Measurements from ENCODE around the gene KCTD12. TPM values are rescaled to one million over a fixed set of nuclear protein-coding genes. Genes with fewer than 3 reads are reported as not detected.

KCTD12 gene
- total RNA-seq, 1 experiment from 2014 or later, result 18.5 TPM

GRCh38 chr13:76887076-76887563 lies 915 bp upstream of the KCTD12 start:
- DNase-seq (ENCODE audit: low read depth), result no peak

- no peak for DNase-seq (ENCODE audit: low read depth)
Measured at GRCh38 chr13:76886005-76886291, 257 bp downstream of the KCTD12 start.

- DNase-seq (ENCODE audit: low read depth), result peak; percentile 58
Measured at GRCh38 chr13:76885203-76886004, 801 bp downstream of the KCTD12 start.

DNA sequence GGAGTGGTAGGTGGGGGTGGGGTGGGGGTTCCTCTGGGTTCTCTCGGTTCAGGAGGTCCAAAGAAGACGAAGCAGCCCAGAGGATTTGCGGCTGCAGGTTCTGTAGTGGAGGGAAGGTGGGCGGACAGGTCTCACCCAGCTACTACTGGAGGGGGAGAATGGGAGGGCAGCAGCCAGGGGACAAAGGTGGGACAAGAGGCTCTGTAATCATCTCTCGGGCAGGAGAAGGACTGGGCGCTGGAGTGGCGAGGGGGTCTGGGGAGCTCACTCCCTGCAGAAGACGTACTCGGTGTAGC lies 1.4 kb downstream of the KCTD12 start:
- no peak for DNase-seq (ENCODE audit: low read depth)

DNA sequence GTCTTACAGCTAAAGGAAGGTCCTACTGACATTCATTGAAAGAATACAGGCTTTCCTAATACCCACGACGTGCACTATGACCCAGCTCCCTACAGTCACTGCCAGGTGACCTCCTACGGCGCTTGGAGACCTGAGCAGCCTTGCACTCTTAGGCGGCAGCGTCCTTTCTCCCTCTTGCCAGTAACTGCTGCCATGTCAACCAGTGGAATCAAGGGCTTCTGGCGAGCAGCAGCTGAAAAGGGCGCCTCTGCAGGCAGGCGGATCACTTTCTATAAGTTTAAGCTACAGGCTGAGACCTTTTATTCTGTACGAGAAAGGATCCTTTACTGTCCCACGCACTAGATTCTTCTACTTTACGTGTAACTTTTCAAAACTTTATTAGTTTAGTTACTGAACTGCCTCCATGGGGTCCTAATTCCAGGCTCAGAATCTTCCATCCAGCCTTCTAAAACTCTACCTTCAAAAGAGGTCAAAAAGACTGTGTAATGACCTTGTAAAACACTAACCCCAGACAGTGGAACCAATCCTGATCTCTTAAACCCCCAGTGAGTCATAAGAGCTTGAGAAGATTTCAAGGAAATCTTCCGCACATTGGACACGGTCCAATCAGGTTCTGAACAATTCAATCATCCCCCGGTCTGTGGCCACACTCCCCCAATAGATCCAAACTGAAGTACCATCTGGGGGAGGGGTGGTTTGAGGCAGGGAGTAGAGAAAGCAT lies 1.9 kb downstream of the KCTD12 start:
- peak; percentile 42 for DNase-seq (ENCODE audit: low read depth)

DNA sequence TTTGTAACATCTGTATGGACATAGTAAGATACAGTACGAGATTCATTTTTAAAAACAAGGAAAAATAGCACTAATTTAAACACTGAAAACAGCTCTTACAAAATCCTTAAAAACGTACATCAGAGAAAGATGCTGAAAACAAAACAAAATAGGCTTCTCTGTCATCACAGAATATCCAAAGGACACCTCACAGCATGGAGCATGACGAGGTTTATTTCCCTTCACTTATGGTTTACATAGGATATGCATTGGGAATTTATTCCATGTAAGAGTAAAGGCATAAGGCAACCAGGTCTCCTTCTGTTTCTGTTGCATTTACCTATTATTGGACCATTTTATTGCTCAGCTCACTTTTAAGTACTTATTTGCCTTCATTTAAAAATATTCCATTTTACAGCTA lies 3.0 kb downstream of the KCTD12 start:
- DNase-seq (ENCODE audit: low read depth), result no peak

DNA sequence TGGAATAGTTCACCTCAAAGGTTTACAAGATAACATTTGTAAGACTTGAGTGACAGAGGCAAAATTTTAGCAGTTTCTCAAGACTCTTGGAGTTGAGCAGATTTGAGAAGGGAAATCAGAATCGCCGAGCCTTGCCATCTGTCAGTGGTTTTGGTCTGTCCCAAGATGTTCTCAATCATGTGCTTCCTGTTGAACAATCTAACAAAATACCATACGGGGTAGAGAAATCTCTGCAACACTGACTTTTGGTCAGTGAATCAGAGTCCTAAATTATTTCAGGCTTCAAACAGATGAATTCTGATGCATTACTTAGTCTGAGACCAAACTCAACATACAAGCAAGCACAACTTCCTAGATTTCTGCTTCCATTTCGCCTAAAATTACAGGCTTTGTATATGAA lies 3.8 kb downstream of the KCTD12 start:
- DNase-seq (ENCODE audit: low read depth), result peak; percentile 71

DNA sequence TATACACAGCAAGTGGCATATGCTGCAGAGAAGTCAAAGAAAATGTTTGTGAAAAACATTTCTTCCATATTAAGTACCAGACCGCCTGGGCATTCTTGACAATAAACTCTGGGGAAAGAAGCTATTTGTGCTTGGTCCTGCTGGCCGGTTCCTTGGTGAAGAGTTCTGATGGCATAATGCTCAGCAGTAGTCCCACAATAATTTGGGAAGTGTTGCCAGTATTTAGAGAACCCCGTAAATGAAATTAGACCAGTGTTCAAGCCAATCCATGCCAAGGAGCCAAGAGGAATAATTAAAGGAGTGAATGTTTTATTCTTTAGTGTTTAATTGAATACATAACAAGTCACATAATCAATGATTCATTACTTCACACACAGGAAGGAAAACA lies 6.3 kb downstream of the KCTD12 start:
- no peak for DNase-seq (ENCODE audit: low read depth)

DNA sequence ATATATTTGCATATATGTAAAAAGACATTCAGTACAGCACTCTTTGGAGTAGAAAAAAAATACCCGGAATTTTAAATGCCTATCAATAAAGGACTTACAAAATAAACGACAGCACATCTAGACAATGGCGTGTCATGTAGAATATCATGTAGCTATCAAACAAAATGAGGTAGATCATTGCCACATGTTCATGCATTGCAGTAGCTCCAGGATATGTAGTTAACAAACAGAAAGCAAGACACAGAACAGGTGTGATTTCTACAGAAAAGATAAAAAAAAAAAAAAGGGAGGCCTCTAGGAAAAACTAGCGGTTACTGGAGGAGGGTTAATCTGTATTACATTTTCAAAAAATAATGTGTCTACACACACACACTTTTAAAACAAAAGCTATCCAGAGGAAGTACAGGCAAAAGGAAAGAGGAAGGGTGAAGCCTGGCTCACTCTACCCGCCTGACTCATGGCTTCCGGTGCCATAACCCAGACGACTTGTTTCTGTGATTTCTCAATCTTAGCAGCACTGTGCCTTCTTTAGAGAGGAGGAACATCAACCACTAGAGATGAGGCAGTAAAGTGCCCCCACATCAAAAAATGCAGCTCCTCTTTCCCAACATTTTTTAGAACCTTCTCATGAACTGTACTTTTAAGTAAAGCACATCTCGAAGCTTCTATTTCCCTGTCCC lies 6.9 kb downstream of the KCTD12 start:
- peak; percentile 82 for DNase-seq (ENCODE audit: low read depth)

- DNase-seq (ENCODE audit: low read depth), result no peak
Measured at GRCh38 chr13:76878043-76878442, 8.2 kb downstream of the KCTD12 start.

DNA sequence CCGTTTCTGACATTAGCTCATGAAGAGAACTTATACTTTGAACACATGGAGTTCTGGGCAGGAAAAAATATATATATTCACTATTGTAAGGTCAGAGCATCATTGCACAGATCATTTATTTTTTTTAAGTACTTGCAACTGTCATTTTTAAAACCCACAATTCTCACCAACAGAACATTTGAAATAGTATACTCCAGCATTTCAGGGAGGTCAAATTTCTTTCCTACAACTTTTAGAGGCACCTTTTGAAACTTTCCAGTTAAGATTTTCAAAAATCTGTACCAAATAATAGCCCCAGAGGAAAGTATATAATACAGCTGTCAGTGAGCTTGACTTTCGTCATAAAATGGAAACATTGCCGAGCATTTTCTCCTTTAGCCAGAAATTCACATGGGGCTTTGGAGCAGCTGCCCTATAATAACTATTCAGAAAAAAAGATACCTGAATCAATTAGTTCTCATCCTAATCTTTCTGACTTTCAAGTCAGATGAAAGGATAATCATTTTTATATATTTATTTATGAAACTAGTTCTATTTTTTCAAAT lies 10.9 kb downstream of the KCTD12 start:
- DNase-seq (ENCODE audit: low read depth), result no peak

DNA sequence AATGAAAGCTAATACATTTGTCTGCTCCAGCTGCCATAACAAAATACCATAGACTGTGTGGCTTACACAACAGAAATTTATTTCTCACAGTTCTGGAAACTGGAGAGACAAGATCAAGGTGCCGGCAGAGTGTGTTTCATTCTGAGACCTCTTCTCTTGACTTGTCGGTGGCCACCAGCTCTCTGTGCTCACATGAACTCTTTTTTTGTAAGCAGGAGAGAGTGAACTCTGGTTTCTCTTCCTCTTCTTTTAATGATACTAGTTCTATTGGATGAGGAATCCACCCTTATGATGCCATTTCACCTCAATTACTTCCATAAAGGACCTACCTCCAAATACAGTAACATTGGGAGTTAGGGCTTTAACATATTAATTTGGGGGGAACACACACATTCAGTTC lies 11.7 kb downstream of the KCTD12 start:
- no peak for DNase-seq (ENCODE audit: low read depth)

DNA sequence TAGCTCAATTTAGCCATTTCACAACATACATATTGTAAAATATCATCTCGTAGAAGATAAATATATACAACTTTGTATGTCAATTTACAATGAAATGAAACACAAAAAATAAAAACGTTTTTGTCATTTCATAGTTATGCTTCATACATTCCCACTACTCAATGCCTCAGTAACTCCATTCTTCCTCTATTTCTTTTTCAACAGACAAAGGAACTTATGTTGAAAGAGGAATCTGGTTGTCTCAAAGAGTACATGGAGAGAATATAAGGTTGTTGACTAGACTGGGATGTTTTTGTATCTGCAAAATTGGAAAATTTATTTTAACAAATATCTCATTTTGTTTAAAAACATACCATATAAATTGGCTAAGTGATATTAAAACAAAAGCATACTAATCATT lies 12.8 kb downstream of the KCTD12 start:
- DNase-seq (ENCODE audit: low read depth), result no peak

DNA sequence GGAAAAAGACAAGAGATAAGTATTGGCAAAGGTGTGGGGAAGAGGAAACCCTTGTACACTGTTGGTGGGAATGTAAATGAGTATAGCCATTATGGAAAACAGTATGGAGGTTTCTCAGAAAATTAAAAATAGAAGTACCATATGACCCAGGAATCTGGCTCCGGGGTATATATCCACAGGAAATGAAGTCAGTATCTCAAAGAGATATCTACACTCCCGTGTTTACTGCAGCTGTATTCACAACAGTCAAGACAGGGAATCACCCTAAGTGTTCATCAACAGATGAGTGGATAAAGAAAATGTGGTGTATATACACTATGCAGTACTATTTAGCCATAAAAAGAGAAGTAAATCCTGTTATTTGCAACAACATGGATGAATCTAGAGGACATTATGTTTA lies 13.5 kb downstream of the KCTD12 start:
- DNase-seq (ENCODE audit: low read depth), result peak; percentile 35

DNA sequence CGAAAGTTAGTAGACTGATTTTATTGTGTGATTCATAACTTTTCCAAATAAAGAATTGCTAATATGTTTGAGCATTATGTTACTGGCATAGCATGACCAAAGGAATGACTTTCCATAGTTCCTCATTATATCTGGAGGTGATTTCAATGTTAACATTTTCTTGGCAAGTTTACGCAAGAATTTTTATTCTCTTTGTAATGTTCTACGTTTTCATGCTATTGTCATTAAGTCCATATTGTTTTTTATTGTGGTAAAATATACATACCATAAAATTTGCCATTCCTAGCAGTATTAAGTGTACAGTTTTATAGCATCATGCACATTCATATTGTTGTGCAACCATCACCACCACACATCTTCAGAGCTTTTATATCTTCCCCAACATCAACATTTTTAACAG lies 14.8 kb downstream of the KCTD12 start:
- no peak for DNase-seq (ENCODE audit: low read depth)

DNA sequence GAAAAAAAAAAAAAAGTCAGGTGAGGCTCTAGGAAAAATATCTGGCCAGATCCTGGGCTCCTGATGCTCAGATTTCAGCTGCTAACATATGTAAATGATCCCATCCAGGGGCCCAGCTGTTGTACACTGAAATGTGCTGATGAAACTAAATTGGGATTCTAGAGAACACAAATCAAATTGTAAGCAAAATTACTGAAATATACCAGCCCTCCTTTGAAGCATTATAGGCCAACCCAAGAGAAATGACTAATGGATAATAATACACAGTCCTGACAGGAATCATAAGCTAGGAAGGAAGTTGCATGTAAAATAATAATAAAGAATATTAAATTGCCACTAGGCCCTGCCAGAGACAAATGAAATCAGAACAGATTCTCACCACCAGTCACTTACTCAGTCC lies 17.8 kb downstream of the KCTD12 start:
- DNase-seq (ENCODE audit: low read depth), result no peak

DNA sequence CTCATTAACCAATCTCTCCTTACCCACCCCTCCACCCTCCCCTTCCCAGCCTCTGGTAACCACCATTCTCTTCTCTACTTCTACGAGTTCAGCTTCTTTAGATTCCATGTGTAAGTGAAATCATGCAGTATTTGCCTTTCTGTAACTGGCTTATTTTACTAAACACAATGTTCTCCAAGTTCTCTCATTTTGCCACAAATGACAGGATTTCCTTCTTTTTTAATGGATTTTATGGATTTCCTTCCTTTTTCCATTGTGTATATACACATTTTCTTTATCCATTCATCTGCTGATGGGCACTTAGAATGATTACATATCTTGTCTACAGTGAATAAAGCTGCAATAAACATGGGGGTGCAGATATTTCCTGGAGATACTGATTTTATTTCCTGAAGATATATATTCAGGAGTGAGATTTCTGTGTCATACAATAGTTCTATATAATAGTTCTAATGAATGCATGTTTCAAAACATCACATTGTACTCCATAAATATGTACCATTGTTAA lies 20.2 kb downstream of the KCTD12 start:
- no peak for DNase-seq (ENCODE audit: low read depth)

DNA sequence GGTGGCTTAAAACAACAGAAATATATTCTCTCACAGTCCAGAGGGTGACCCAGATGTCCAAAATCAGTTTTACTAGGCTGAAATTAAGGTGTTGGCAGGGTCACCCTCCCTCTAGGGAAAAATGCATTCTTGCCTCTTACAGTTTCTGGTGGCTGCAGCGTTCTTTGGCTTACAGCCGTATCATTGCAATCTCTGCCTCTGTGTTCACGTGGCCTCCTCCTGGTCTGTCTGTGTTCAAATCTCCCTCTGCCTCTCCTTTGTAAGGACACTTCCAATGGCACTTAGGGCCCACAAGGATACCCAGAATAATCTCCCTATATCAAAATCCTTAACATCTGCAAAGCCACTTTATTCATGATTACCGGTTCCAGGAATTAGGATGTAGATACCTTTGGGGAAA lies 21.1 kb downstream of the KCTD12 start:
- no peak for DNase-seq (ENCODE audit: low read depth)

DNA sequence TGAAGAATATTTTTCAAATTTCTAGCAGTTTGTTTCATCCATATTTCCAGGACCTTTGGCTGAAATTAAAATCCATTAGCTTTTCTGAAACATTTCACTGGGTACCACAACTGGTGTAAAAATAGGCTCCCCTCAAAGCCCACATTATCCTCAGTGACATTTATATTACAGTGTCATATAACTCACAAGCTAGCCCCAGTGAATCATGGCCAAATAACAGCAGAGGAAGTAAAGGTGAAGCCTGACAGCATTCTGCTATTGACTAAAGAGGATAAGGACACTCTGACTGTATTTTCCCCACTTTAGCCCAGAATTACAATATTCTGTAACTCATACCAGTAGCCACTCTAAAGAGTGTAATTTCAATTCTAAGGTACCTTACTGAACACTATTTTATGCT lies 21.9 kb downstream of the KCTD12 start:
- no peak for DNase-seq (ENCODE audit: low read depth)

- DNase-seq (ENCODE audit: low read depth), result no peak
Measured at GRCh38 chr13:76863022-76863421, 23.2 kb downstream of the KCTD12 start.

DNA sequence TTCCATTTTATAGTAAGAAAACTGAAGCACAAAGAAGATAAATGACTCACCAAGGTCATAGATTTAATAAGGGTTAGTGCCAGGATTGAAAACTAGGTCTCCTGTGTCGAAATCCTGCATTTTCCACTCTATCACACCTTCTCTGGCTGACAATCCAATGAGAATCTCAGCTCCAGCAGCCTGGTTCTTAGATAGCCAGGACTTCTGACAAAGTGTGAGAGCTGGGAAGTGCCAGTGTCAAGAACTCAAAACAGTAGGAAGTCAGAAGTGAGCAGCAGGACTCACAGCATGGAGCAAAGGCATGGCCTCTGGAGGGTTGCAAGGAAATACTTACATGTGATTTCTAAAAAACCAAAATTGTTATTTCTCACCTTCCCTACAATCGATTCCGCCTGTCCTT lies 24.3 kb downstream of the KCTD12 start:
- DNase-seq (ENCODE audit: low read depth), result no peak

- no peak for DNase-seq (ENCODE audit: low read depth)
Measured at GRCh38 chr13:76860706-76861105, 25.5 kb downstream of the KCTD12 start.

DNA sequence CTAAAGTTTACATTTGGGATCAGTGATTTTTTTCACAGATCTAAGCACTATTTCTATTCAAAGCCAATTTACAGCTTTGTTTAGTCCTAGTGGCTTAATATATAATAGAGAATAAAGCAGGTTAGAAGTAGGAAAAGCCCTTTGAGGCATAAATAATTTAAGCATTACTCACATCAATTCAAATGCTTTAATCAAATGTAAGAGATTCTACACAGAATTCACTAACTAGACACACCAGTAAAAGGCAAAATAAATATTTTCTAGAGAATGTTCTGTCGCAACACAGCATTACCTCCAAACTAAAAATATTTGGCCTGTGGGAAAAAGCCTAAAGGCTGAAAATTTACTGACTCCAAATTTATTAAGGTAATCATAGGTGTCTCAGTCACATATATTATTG lies 31.3 kb downstream of the KCTD12 start:
- peak; percentile 50 for DNase-seq (ENCODE audit: low read depth)

All from RPMI7951 (cell line).